ENCODE data around the gene MAGI2.

MAGI2 gene

GRCh38 chr7:78232806-78233205, 1220.7 kb downstream of the MAGI2 start:
- DNase-seq (ENCODE audit: low read depth in 2 of 2), result no peak

GRCh38 chr7:78226059-78226719, 1227.3 kb downstream of the MAGI2 start:
- DNase-seq (ENCODE audit: low read depth in 2 of 2), result no peak

- DNase-seq (ENCODE audit: low read depth in 2 of 2), result no peak
These were observed 1227.9 kb downstream of the MAGI2 start for GRCh38 chr7:78225534-78225933.

DNA sequence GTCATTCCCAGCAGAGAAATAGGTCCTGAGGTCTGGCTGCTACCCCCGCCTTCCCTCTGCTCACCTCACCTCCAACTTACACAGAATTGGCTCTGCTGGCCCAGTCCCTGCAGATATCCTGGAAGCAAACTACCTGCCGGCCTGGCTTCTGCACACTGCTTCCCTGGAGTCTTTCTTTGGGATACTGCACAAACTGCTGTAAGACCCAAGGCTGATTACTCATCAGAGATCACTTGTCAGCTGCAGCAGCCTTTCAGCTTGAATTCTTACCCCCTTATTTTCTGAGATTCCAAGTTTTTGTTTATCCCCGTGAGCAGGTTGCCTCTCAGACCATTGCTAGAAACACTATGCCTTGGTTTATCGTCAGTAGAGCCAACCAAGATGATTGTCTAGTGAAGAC, 1228.5 kb downstream of the MAGI2 start:
- DNase-seq (ENCODE audit: low read depth in 2 of 2), result no peak

- DNase-seq (ENCODE audit: low read depth in 2 of 2), result no peak
These were observed 1229.9 kb downstream of the MAGI2 start for GRCh38 chr7:78223598-78223997.

- no peak for DNase-seq (ENCODE audit: low read depth in 2 of 2)
These were observed 1231.3 kb downstream of the MAGI2 start for GRCh38 chr7:78222001-78222751.

- DNase-seq (ENCODE audit: low read depth in 2 of 2), result no peak
These were observed 1232.7 kb downstream of the MAGI2 start for GRCh38 chr7:78220754-78221153.

GRCh38 chr7:78218876-78219275, 1234.6 kb downstream of the MAGI2 start:
- no peak for DNase-seq (ENCODE audit: low read depth in 2 of 2)

- DNase-seq (ENCODE audit: low read depth in 2 of 2), result no peak
These were observed 1235.4 kb downstream of the MAGI2 start for GRCh38 chr7:78218051-78218450.

- DNase-seq (ENCODE audit: low read depth in 2 of 2), result no peak
These were observed 1238.3 kb downstream of the MAGI2 start for GRCh38 chr7:78215199-78215598.

DNA sequence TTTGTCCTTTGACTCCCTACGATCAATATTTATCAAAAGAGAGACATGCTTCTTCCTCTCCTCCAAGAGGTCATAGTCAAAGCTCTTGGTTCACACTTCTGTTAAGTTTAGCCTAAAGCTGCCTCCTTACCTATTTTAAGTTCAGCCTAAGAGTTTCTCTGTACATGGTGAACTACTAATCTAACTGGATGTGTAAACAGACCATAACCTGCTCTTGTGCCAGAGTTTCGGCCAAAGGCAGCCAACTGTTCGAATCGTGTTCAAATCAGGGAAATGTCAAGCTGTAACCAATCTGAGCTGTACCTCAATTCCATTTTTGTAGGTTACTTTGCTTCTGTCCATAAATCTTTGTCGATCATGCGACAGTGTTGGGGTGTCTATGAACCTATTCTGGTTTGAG, 1240.1 kb downstream of the MAGI2 start:
- DNase-seq (ENCODE audit: low read depth in 2 of 2), result no peak

GRCh38 chr7:78212476-78213060, 1240.9 kb downstream of the MAGI2 start:
- DNase-seq (ENCODE audit: low read depth in 2 of 2), result no peak

DNA sequence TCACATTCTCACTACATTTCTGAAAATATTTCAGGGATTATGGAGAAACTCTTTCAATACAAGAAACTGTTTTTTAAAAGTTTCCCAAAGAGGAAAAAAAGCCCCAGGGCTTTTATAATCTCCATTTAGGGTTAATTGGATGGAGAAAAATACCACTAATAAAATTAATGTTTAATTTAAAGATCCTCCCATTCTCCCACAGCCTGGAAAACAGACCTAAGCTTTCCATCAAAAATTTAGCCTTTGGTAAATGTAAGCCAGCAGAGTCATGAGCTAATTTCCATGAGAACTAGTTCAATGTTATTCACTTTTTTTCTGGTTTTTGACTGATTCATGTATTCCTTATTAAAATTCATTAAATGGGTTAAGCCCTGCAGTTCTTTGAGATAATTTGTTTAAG, 1246.2 kb downstream of the MAGI2 start:
- DNase-seq (ENCODE audit: low read depth in 2 of 2), result no peak

DNA sequence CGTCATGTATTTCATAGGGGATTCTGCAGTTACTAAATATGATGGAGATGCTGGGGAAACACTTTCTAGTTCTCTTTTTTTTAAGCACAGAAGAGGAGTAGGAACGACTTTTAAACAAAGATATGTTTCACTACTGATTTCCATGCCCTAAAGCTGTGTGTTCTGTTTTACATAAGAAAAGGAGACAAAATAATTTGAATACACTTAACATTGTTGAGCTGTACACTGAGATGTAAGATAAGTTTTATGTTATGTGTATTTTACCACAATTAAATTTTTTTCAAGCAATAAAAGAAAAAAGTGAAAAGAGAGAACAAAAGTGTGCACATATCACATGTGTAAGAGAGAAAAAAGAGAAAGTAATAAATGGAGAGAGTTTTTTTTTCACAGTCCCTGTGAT, 1246.7 kb downstream of the MAGI2 start:
- DNase-seq (ENCODE audit: low read depth in 2 of 2), result no peak

- no peak for DNase-seq (ENCODE audit: low read depth in 2 of 2)
These were observed 1250.3 kb downstream of the MAGI2 start for GRCh38 chr7:78203042-78203720.

DNA sequence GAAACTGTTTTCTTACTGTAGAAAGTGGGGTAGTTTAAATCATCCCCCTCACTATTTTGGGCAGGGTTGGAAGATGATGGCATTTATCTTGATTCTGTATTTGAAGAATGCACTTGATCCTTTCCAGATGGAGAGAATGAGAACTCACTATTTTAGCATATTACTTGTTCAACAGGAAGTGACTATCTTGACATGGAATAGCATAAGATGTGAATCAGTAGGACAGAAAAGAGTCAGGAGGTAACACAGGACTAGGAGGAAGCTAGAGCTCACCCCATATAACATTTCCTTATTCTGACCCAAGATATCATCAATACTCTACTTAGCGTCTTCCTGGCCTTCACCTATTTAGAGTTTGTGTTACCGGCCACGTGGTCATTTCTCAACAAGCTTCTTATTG, 1254.7 kb downstream of the MAGI2 start:
- no peak for DNase-seq (ENCODE audit: low read depth in 2 of 2)

- DNase-seq (ENCODE audit: low read depth in 2 of 2), result no peak
These were observed 1256.0 kb downstream of the MAGI2 start for GRCh38 chr7:78197447-78197846.

- no peak for DNase-seq (ENCODE audit: low read depth in 2 of 2)
These were observed 1258.2 kb downstream of the MAGI2 start for GRCh38 chr7:78195281-78195680.

DNA sequence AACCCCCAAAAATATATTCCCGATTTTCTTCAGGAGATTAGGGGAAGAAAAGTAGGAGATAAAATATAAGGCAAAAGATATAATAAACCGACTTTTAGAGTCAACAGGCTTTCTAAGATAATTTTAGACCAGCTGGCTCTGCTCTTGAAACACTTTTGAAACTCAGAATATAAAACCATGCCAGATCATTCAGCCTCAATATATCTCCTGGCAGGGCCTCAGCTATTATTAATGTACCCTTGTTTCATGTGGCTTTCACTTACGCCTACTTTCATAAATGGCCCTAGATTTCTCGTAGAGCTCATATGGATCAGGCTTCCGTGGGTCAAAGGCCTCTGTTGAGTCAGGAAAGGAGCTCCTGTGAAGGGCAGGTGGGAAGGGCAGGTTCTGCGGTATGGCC, 1258.9 kb downstream of the MAGI2 start:
- DNase-seq (ENCODE audit: low read depth in 2 of 2), result no peak

GRCh38 chr7:78191475-78192079, 1261.9 kb downstream of the MAGI2 start:
- DNase-seq (ENCODE audit: low read depth in 2 of 2), result no peak

DNA sequence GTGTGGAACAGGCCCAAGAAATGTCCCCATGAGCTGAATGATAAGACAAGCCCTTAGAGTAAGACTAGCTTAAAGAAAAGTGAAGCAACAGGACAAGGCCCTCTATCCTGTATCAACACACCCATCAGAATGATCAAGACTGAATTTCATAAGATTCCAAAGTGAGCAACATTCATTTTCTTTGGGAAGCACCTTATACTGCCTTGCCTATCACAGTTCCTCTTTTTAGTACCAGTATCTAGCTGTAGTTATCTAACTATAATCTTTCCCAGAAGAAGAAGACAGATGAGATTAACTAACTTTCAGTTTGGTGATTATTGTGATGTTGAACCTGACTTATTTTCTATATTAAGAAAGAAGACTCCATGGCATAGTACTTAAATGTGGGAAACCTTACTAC, 1263.7 kb downstream of the MAGI2 start:
- no peak for DNase-seq (ENCODE audit: low read depth in 2 of 2)

GRCh38 chr7:78185149-78185745, 1268.2 kb downstream of the MAGI2 start:
- DNase-seq (ENCODE audit: low read depth in 2 of 2), result no peak

Data from activated CD8-positive, alpha-beta memory T cell treated with anti-CD3 and anti-CD28 coated beads for 4 hours (primary cell).